GM19023 (cell line): ENCODE data around the gene NSD2.
"Not testable (repeated sequence)": the region's sequence is repeated elsewhere in the genome, so short reads cannot be mapped to it uniquely, and the experiment has no call there.

Experiments
- ATAC-seq: cut with Tn5 transposase; IDR thresholded peaks from one replicate; pipeline ENCODE4 v1.9.1; 2021; ENCODE audit warnings: mild to moderate bottlenecking, moderate library complexity; ENCODE audit not compliant: unreplicated experiment

NSD2 gene

DNA sequence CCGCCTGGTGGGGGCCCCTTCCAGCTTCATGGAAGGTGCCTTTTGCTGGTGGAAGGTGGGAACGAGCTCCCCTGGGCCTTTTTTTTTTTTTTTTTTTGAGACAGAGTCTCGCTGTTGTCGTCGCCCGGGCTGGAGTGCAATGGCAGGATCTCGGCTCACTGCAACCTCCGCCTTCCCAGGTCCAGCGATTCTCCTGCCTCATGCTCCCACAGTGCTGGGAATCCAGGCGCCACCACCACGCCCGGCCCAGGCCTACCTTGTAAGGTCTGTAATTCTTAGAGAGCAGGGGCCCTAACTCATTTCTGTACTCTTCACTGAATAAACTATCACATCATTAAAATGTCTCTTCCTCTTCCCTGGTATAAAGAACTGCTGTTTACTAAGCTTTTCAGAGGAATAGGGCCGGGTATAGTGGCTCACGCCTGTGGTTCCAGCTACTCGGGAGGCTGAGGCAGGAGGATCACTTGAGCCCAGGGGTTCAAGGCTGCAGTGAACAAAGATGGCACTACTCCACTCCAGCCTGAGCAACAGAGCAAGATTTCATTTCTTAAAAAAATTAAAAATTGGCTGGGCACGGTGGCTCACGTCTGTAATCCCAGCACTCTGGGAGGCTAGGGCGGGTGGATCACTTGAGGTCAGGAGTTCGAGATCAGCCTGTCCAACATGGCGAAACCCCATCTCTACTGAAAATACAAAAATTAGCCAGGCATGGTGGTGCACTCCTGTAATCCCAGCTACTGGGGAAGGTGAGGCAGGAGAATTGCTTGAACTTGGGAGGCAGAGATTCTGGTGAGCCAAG is 122.7 kb downstream of the NSD2 start:
- not testable (repeated sequence) for ATAC-seq

DNA sequence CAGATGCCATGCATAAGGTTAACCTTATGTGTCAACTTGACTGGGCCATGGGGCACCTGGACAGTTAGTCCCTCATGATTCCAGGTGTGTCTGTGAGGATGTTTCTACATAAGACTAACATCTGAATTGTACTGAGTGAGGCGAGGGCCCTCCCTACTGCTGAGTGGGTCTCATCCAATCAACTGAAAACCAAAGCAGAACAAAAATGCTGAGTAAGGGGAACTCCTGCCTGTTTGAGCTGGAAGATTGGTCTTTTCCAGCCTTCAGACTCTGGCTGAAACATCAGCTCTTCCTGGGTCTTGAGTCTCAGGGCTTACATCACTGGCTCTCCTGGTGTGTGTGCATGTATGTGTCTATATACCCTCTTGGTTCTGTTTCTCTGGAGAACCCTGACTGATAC is 123.7 kb downstream of the NSD2 start:
- ATAC-seq: no peak

DNA sequence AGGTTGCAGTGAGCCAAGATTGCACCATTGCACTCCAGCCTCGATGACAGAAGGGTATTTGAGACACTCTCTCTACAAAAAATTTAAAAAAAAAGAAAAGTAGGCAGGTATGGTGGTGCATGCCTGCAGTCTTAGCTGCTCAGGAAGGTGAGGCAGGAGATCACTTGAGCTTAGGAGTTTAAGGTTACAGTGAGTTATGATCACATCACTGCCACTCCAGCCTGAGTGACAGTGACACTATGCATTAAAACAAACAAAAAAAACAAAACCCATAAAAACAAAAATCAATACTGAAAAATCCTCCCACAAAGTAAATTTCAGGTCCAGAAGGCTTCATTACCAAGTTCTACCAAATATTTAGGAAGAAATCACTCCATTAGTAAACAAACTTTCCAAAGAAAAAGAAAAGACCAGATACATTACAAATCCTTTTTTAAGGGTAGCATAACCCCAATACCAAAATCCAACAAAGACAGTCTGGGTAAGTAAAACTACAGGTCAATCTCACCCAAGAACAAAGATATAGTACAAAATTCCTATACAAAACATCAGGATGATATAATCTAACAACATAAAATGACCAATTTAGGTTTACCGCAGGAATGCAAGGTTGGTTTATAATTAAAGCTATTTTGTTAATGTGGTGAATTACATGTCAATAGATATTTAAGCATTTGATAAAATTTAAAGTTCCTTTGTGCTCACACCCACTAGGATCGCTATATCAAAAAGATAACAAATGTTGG is 125.8 kb downstream of the NSD2 start:
- no peak for ATAC-seq

DNA sequence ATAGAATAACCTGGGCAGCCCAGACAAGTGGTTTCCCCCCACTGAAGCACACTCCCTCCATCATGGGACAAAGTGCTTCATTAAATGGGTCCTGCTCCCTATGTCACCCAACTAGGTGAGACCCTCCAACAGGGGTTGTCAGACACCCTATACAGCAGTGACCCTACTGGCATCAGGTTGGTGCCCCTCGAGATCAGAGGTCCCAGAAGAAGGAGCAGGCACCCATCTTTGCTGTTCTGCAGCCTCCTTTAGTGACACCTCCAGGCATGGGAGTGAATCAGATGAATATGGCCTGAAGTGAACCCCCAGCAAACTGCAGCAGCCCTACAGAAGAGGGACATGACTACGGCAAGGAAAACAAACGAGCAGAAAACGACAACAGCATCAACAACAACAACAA is 126.5 kb downstream of the NSD2 start:
- no peak for ATAC-seq

DNA sequence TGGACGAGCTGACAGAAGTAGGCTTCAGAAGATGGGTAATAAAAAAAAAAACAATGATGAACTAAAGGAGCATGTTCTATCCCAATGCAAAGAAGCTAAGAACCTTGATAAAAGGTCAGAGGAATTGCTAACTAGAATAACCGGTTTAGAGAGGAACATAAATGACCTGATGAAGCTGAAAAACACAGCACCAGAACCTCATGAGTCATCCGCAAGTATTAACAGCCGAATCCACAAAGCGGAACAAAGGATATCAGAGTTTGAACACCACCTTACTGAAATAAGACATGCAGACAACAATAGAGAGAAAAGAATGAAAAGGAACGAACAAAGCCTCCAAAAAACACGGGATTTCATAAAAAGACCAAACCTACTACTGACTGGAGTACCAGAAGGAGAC is 127.1 kb downstream of the NSD2 start:
- no peak for ATAC-seq

DNA sequence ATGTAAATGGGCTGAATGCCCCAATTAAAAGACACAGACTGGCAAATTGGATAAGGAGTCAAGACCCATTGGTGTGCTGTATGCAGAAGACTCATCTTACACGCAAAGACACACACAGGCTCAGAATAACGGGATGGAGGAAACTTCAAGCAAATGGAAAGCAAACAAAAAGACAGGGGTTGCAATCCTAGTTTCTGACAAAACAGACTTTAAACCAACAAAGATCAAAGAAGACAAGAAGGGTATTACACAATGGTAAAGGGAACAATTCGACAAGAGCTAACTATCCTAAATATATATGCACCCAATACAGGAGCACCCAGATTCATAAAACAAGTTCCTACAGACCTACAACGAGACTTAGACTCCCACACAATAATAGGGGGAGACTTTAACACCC is 128.1 kb downstream of the NSD2 start:
- not testable (repeated sequence) for ATAC-seq

DNA sequence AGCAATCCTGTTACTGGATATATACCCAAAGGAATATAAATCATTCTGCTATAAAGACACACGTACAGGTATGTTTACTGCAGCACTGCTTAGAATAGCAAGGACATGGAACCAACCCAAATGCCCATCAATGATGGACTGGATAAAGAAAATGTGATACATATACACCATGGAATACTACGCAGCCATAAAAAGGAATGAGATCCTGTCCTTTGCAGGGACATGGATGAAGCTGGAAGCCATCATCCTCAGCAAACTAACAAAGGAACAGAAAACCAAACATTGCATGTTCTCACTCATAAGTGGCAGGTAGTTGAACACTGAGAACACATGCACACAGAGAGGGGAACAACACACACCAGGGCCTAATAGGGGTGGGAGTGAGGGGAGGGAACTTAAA is 132.2 kb downstream of the NSD2 start:
- ATAC-seq: not testable (repeated sequence)

DNA sequence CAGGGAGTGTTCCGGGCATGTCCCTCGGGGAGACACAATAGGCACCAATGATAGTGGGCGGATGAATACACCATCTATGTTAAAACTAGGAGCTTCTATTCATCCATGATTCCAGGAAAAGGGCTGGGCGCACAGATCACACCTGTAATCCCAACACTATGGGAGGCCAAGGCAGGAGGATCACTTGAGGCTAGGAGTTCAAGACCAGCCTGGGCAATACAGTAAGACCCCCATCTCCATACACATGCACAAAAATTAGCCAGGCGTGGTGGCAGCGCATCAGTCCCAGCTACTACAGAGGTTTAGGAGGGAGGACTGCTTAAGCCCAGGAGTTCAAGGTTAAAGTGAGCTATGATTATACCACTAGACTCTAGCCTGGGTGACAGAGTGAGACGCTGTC is 135.2 kb downstream of the NSD2 start:
- ATAC-seq: no peak

DNA sequence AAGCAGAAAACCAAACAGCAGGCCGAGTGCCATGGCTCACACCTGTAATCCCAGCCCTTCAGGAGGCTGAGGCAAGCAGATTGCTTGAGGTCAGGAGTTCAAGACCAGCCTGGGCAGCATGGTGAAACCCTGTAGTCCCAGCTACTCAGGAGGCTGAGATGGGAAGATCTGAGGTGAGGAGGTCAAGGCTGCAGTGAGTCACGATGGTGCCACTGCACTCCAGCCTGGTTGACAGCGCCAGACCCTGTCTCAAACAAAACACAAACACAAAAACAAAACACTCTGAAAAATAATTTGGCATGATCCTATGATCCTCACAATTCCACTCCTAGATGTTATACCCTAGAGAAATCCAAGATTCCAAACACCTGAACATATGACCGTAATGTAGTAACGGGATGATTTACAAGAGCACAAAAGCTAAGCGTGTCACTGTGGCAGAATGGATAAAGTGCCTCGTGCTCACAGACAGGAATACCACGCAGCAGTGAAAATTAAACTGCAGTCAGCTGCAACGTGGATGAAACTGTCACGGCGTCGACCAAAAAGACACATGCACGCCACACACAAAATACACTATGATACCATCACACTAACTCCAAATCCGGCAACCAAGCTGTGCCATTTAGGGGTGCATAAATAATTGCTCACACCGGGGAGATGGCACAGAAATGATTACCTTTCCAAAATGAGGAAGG is 135.9 kb downstream of the NSD2 start:
- no peak for ATAC-seq

DNA sequence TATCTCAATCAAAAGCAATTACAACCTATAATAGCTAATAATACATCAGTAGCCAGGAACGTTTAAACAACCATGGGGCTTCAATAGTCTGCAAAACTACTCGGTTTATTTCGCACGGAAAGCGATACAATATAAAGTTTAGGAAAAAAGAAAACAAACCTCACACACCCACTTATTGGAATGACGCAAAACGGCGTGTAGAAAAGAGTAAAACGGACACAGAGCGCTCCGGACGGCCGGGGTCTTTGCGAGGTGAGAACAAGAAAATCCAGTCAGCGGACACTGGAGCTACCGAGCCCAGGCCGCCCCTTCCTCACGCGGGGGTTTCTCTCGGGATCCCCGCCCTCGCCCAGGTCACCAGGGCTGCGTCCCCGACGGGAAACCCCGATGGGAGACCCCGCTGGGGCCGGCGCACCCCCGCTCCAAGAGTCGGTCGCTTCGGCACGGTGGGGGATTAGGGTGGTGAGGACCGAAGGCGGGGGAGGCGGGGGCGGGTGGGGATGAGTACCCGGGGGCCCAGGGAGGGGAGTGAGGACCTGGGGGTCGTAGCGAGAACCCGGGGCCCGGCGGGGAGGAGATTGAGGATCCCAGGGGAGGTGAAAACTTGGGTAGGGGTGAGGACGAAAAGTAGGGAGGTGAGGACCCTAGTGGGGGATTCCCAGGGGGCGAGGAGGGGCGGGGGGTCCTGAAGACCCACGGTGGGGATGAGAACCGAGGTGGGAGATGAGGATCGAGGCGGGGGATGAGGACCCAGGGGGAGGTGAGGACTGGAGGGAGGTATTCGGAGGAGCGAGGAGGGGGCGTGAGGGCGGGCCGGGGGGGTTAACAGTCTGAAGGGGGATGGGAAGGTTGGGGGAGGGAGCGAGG is 136.8 kb downstream of the NSD2 start:
- ATAC-seq: no peak

DNA sequence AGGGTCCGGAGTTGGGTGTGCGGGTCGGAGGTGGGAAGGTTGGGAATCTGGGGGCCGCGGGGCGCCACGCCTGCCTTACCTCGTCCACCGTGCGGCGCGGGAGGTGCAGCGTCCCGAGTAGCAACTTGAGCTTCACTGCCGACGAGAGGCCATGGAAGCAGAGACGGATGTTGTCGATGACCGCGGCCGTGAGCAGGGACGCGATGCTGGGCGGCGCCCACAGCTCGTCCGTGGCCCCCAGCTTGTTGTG is 137.4 kb downstream of the NSD2 start:
- ATAC-seq: no peak

DNA sequence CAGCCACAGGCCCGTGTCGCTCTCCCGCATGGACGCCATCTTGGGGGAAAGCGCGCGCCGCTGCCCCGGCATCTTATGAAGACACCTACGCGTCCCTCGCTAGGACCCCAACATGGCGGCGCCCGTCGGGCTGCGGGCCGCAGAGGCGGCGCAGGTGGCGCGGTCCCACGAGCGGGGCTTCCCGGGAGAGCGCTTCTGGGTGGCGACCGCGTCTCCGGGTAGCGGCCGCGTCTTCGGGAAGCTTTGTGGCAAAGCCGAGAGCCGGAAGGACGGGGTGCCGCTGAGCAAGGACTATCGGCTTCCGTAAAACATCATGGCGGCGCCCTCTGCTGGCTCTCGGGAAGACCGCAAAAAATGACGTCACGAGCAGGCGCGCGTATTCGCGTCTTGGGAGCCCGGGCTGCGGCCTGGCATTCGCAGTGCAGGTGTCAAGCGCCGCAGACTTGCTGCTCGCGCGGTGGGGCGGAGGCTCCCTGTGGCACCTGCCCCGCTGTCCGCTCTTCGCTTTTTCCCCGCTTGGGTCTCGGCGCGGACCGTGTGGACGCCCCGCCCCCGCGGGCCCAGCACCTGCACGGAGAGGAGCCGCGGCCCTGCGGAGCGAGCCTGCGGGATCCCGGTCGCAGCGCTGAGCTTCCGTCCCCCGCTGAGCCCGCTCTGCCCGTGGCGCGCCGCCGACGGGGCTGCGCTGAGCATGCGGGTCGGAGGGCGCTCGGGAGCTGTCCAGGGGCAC is 137.9 kb downstream of the NSD2 start, which contains the start of gene NELFA:
NELFA (minus strand) TSS at position 54 of the 730 bp plus-strand sequence; CDS start at position 39, 15 bp downstream.
- ATAC-seq: peak; percentile 83

DNA sequence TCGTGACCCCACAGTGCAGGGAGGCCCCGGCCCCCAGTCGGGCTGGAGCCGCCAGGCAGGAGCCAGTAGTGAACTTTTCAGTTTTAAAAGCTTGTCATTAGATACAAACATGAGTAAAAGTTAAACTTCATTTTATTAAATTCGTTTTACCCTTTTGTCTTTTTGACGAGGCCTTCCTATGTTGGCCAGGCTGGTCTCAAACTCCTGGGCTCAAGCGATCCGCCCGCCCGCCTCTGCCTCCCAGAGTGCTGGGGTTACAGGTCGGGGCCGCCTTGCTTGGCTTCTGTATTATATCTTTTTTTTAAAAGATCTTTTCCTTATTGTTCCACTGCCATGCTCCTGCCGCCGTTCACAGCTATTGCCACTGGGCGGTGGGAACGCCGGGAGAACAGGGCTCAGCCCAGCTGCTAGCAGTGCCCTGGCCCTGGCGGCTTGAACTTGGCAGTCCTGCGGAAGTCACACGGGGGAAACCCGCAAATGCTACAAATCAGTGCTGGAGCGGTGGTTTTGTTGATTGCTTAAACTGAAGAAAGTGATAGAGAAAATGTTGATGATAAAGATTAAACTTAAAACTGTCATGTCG is 138.5 kb downstream of the NSD2 start:
- no peak for ATAC-seq

DNA sequence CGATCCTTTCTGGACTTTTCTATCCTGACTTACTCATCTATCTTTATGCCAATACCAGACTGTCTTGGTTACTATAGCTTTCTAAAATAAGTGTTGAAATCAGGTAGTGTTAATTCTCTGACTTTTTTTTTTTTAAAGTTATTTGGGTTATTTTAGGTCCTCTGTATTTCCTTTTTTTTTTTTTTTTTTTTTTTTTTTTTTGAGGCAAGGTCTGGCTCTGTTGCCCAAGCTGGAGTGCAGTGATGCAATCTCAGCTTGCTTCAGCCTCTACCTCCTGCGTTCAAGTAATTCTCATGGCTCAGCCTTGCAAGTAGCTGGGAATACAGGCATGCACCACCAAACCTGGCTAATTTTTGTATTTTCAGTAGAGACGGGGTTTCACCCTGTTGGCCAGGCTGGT is 140.4 kb downstream of the NSD2 start:
- no peak for ATAC-seq

DNA sequence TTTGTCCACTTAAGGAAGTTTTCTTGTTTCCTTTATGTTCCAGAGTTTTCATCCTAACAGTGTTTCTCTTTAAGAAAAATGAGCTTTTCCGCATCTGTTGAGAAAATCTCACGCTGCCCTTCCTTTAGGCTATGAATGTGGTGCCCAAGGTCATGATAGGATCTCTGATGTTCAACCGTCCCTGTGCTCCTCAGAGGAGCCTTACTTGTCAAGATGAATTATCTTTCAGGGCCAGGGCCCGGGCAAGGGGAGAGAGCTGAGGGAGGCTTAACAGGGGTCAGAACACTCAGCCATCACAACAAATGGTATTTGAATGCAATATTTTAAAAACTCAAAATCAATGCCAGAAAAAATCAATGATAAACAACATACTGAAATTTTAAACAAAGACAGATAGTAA is 143.8 kb downstream of the NSD2 start:
- ATAC-seq: no peak

DNA sequence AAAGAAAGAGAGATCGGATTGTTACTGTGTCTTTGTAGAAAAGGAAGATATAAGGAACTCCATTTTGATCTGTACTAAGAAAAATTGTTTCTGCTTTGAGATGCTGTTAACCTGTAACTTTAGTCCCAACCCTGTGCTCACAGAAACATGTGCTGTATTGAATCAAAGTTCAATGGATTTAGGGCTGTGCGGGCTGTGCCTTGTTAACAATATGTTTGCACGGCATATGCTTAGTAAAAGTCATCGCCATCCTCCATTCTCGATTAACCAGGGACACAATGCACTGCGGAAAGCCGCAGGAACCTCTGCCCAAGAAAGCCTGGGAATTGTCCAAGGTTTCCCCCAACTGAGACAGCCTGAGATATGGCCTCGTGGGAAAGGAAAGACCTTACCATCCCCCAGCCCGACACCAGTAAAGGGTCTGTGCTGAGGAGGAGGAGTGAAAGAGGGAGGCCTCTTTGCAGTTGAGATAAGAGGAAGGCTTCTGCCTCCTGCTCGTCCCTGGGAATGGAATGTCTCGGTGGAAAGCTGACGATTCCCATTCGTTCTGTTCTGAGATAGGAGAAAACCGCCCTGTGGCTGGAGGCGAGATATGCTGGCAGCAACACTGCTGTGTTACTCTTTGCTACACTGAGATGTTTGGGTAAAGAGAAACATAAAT is 150.3 kb downstream of the NSD2 start:
- ATAC-seq: not testable (repeated sequence)

DNA sequence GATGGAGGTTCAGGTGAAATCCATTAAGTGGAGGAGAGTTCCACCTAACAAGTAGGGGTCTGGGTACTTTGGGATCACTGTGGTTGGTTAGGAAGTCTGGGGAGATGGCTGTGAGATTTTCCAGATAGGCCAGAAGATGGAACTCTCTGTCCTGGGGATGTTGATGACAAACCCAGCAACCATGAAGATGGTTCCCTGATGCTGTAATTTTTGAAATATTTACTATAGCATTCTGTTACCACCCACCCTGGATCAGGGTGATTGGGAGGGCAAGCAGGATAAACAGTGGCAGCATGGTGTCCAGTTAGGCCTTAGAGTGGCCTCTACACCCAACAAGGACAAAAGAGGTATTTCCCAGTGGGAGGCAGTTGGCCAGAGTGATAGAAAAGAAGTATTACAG is 153.5 kb downstream of the NSD2 start:
- no peak for ATAC-seq

DNA sequence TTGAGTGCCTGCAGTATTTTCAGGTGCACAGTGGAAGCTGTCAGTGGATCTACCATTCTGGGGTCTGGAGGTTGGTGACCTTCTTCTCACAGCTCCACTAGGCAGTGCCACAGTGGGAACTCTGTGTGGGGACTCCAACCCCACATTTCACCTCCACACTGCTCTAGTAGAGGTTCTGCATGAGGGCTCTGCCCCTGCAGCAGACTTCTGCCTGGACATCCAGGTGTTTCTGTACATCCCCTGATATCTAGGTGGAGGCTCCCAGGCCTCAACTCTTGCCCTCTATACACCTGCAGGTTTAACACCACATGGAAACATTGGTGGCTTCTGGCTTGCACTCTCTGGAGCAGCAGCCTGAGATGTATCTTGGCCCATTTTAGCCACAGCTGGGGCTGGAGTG is 154.6 kb downstream of the NSD2 start:
- no peak for ATAC-seq

DNA sequence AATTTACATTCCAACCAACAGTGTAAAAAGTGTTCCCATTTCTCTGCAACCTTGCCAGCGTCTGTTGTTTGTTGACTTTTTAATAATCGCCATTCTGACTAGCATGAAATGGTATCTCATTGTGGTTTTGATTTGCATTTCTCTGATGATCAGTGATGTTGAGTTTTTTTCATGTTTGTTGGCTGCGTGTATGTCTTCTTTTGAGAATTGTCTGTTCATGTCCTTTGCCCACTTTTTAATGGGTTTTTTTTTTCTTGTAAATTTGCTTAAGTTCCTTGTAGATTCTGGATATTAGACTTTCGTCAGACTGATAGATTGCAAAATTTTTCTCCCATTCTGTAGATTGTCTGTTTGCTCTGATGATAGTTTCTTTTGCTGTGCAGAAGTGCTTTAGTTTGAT is 155.9 kb downstream of the NSD2 start:
- not testable (repeated sequence) for ATAC-seq
